ENCODE measurements around the gene CAMTA2.

The CAMTA2 gene

DNA sequence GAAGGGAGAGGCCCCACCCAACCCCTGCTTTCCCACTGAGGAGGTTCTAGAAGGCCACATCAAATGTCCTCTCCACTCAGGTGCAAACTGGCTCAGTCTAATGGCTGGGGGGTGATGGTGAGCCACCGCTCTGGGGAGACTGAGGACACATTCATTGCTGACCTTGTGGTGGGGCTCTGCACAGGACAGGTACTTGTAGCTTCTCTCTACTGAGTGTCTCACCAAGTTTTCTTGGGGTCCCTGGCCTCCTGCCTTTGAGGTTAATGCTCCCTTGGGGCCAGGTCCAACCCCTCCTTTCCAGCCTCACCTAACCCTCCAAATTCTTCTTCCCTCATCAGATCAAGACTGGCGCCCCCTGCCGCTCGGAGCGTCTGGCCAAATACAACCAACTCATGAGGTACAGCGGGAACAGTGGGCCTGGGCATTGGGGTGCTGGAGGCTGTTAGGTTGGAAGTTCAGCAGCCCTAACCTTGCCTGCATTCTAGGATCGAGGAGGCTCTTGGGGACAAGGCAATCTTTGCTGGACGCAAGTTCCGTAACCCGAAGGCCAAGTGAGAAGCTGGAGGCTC, 30.9 kb downstream of the CAMTA2 start:
- Histone ChIP-seq H3K27me3 (ENCODE audit: insufficient read depth, poor library complexity, severe bottlenecking) (no peaks in the 10 kb centered on the region), H3K27ac (replicated peaks) (no peak overlapping the region), H3K4me3 (replicated peaks; ENCODE audit: insufficient read depth, low read length) (no peak overlapping the region)
- peak in 1 of 2 experiments; percentile 23 for DNase-seq (ENCODE audit: low read depth in 1 of 2, low spot score in 1 of 2)
- TF ChIP-seq, protein P1, sequence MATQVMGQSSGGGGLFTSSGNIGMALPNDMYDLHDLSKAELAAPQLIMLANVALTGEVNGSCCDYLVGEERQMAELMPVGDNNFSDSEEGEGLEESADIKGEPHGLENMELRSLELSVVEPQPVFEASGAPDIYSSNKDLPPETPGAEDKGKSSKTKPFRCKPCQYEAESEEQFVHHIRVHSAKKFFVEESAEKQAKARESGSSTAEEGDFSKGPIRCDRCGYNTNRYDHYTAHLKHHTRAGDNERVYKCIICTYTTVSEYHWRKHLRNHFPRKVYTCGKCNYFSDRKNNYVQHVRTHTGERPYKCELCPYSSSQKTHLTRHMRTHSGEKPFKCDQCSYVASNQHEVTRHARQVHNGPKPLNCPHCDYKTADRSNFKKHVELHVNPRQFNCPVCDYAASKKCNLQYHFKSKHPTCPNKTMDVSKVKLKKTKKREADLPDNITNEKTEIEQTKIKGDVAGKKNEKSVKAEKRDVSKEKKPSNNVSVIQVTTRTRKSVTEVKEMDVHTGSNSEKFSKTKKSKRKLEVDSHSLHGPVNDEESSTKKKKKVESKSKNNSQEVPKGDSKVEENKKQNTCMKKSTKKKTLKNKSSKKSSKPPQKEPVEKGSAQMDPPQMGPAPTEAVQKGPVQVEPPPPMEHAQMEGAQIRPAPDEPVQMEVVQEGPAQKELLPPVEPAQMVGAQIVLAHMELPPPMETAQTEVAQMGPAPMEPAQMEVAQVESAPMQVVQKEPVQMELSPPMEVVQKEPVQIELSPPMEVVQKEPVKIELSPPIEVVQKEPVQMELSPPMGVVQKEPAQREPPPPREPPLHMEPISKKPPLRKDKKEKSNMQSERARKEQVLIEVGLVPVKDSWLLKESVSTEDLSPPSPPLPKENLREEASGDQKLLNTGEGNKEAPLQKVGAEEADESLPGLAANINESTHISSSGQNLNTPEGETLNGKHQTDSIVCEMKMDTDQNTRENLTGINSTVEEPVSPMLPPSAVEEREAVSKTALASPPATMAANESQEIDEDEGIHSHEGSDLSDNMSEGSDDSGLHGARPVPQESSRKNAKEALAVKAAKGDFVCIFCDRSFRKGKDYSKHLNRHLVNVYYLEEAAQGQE (IDR thresholded peaks at IDR 0.05; ENCODE audit: insufficient replicate concordance, low read depth): no peak
- no peak for TF ChIP-seq GABPA (IDR thresholded peaks at IDR 0.05; ENCODE audit: low read depth)
- no peak for TF ChIP-seq SPI1 (IDR thresholded peaks at IDR 0.05; ENCODE audit: borderline replicate concordance, low read depth)

DNA sequence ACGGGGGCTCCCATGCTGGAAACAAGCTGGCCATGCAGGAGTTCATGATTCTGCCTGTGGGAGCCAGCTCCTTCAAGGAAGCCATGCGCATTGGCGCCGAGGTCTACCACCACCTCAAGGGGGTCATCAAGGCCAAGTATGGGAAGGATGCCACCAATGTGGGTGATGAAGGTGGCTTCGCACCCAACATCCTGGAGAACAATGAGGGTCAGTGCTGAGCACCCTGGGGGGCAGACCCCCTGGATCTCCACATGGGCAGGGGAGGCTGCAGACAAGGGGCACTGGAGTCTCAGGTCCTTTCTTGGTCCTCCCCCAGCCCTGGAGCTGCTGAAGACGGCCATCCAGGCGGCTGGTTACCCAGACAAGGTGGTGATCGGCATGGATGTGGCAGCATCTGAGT, 32.4 kb downstream of the CAMTA2 start:
- Histone ChIP-seq H3K27ac (replicated peaks) (no peak overlapping the region), H3K4me3 (replicated peaks; ENCODE audit: insufficient read depth, low read length) (no peak overlapping the region), H3K27me3 (ENCODE audit: insufficient read depth, poor library complexity, severe bottlenecking) (no peaks in the 10 kb centered on the region)
- TF ChIP-seq, protein P1 (IDR thresholded peaks at IDR 0.05; ENCODE audit: insufficient replicate concordance, low read depth): no peak
- TF ChIP-seq POLR2AphosphoS5 (IDR thresholded peaks at IDR 0.05; ENCODE audit: low read depth): no peak
- no peak for DNase-seq (ENCODE audit: low read depth in 1 of 2, low spot score in 1 of 2)

DNA sequence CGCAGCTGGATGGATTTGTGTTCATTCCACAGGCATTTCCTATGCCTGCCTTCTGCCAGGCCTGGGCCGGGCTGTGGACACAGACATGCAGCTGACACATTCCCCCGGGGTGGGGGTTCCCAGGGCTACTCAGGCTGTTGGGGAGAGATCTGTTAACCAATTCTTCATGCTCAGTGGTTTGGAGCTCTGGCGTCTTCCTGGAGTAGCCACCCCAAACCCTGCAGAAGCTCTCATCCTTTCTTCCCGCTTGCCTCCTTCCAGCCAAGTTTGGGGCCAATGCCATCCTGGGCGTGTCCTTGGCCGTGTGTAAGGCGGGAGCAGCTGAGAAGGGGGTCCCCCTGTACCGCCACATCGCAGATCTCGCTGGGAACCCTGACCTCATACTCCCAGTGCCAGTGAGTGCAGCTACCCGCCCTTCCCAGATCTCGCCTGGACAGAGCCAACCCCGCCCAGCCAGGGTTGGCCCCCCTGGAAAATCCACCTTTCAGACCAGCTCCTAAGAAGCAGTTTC, 34.0 kb downstream of the CAMTA2 start:
- H3K27ac ChIP-seq (replicated peaks): no peak overlapping the region
- no peaks in the 10 kb centered on the region for H3K27me3 ChIP-seq (ENCODE audit: insufficient read depth, poor library complexity, severe bottlenecking)
- no peak overlapping the region for H3K4me3 ChIP-seq (replicated peaks; ENCODE audit: insufficient read depth, low read length)
- no peak for DNase-seq (ENCODE audit: low read depth in 1 of 2, low spot score in 1 of 2)
- TF ChIP-seq SPI1 (IDR thresholded peaks at IDR 0.05; ENCODE audit: borderline replicate concordance, low read depth) (no peak), POLR2AphosphoS5 (IDR thresholded peaks at IDR 0.05; ENCODE audit: low read depth) (no peak)
- TF ChIP-seq, protein P2, sequence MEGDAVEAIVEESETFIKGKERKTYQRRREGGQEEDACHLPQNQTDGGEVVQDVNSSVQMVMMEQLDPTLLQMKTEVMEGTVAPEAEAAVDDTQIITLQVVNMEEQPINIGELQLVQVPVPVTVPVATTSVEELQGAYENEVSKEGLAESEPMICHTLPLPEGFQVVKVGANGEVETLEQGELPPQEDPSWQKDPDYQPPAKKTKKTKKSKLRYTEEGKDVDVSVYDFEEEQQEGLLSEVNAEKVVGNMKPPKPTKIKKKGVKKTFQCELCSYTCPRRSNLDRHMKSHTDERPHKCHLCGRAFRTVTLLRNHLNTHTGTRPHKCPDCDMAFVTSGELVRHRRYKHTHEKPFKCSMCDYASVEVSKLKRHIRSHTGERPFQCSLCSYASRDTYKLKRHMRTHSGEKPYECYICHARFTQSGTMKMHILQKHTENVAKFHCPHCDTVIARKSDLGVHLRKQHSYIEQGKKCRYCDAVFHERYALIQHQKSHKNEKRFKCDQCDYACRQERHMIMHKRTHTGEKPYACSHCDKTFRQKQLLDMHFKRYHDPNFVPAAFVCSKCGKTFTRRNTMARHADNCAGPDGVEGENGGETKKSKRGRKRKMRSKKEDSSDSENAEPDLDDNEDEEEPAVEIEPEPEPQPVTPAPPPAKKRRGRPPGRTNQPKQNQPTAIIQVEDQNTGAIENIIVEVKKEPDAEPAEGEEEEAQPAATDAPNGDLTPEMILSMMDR (IDR thresholded peaks at IDR 0.05; ENCODE audit: insufficient read depth, low read length): no peak

DNA sequence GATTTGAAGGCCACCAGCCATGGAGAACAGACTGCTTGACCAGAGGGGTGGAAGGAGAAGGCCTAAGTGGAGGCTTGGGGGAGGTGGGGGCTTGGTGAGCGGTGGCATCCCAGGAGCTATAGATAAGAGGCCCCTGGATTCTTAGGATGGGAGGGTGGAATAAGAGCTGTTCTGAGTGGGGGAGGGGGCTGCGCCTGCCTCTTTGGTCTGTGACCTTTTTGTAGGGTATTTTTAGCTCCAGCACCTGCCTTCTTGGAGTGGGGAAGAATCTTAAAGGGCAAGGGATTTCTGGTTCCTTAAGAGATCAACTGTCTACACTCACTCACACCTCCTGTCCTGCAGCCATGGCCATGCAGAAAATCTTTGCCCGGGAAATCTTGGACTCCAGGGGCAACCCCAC, 36.0 kb downstream of the CAMTA2 start:
- TF ChIP-seq SPI1 (IDR thresholded peaks at IDR 0.05; ENCODE audit: borderline replicate concordance, low read depth) (no peak), GABPA (IDR thresholded peaks at IDR 0.05; ENCODE audit: low read depth) (no peak)
- no peak overlapping the region for H3K27ac ChIP-seq (replicated peaks)
- H3K27me3 ChIP-seq (ENCODE audit: insufficient read depth, poor library complexity, severe bottlenecking): no peaks in the 10 kb centered on the region
- DNase-seq (ENCODE audit: low read depth in 1 of 2, low spot score in 1 of 2): no peak
- no peak overlapping the region for H3K4me3 ChIP-seq (replicated peaks; ENCODE audit: insufficient read depth, low read length)

DNA sequence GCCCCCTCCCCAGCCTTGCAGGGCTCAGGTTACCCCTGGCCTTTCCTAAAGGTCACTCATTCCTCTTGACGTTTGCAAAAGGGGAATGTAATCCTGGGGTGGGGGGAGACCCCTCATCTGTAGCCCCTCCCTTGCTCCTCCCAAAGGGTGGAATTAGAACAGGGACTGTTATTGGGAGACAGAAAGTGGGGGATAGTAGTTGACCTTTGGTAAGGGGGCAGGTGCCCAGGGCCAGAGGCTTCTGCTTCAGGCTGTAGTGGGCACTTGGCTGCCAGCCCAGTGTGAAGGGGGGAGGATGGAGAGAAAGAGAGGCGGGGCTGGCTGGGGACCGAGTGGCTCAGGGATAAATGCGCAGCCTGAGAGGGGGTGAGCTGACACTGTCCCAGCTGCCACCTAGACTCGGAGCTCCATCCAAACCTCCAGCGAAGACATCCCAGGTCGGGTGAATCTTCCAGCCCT, 36.7 kb downstream of the CAMTA2 start, which contains the start of gene ENO3:
Gene ENO3 (plus strand): TSS at position 374 of the 459 bp plus-strand sequence. CDS start 711 bp downstream, outside the sequence.
- no peak for DNase-seq (ENCODE audit: low read depth in 1 of 2, low spot score in 1 of 2)
- TF ChIP-seq SPI1 (IDR thresholded peaks at IDR 0.05; ENCODE audit: borderline replicate concordance, low read depth) (no peak), POLR2AphosphoS5 (IDR thresholded peaks at IDR 0.05; ENCODE audit: low read depth) (no peak), GABPA (IDR thresholded peaks at IDR 0.05; ENCODE audit: low read depth) (no peak)
- TF ChIP-seq, protein P2 (IDR thresholded peaks at IDR 0.05; ENCODE audit: insufficient read depth, low read length): no peak
- TF ChIP-seq, protein P1 (IDR thresholded peaks at IDR 0.05; ENCODE audit: insufficient replicate concordance, low read depth): no peak

More for the DNA sequence above, 36.7 kb downstream of the CAMTA2 start, which contains the start of gene ENO3:
- Histone ChIP-seq H3K27me3 (ENCODE audit: insufficient read depth, poor library complexity, severe bottlenecking) (no peaks in the 10 kb centered on the region), H3K27ac (replicated peaks) (peak within 1 kb of the TSS; percentile 98), H3K4me3 (replicated peaks; ENCODE audit: insufficient read depth, low read length) (peak within 1 kb of the TSS; percentile 41)

Data from HL-60 (cell line).